ENCODE data around the gene ENAH.

DNA sequence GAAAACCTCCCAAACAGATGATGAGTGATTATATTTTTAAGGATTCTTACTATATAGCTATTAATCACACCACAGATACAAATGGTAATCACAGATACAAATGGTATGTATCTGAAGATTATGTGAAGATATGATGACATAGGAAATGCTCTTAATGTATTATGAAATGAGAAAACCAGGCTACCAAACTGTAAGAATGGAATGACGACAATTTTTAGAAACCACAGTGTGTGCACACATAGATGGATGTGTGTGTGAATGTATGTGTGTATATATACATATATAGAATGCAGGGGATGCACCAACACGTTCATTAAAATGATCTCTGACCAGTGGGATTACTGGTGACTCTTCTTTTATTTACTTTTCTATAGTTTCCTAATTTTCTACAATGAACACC is 21.5 kb upstream of the ENAH start:
- TF ChIP-seq, protein P1, sequence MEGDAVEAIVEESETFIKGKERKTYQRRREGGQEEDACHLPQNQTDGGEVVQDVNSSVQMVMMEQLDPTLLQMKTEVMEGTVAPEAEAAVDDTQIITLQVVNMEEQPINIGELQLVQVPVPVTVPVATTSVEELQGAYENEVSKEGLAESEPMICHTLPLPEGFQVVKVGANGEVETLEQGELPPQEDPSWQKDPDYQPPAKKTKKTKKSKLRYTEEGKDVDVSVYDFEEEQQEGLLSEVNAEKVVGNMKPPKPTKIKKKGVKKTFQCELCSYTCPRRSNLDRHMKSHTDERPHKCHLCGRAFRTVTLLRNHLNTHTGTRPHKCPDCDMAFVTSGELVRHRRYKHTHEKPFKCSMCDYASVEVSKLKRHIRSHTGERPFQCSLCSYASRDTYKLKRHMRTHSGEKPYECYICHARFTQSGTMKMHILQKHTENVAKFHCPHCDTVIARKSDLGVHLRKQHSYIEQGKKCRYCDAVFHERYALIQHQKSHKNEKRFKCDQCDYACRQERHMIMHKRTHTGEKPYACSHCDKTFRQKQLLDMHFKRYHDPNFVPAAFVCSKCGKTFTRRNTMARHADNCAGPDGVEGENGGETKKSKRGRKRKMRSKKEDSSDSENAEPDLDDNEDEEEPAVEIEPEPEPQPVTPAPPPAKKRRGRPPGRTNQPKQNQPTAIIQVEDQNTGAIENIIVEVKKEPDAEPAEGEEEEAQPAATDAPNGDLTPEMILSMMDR (IDR thresholded peaks at IDR 0.05), result no peak
- no peak for TF ChIP-seq EP300 (IDR thresholded peaks at IDR 0.05)
